Measurements from ENCODE around the gene CDH16.

The CDH16 gene

GRCh38 chr16:66927918-66928649, 9.4 kb upstream of the CDH16 start:
- DNase-seq: no peak

GRCh38 chr16:66926961-66927436, 8.3 kb upstream of the CDH16 start:
- no peak for DNase-seq

GRCh38 chr16:66926171-66926947, 7.7 kb upstream of the CDH16 start:
- DNase-seq: no peak

GRCh38 chr16:66925322-66925840, 6.7 kb upstream of the CDH16 start, which contains the start of gene RRAD:
Gene RRAD (minus strand): TSS chr16:66925535. CDS start chr16:66925179, 356 bp downstream.
- peak in 1 of 2 experiments; percentile 38 for DNase-seq

DNA sequence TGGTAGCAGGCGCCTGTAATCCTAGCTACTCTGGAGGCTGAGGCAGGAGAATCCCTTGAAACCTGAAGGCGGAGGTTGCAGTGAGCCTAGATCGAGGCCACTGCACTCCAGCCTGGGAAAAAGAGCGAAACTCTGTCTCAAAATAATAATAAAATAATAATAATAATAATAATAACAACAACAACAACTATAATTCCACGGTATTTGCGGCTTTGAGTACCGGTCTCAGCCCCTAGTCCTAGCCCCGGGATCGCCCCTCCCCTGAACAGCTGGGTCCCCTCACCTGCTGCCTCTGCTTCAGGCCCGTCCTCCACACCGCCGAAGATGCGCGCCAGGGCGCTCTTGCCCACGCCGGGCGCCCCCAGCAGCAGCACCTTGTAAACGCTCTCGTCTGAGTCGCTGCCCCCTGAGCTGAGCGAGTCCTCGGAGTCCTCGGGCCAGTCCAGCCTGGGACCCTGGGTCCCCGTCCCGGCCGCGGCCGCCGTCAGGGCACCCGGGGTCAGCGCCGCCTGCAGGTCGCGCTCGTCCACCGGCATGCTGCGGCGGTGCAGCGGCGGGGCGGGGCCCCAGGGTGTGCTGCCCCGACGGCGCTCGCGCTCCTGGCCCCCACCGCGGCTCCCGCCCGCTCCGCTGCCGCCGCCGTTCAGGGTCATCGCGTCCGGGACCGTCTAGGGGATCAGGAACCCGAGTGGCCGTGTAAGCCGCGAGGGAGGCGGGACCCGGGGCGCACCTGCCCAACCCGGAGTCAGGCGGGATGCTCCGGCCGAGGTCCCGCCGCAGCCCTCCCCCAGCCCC, 6.0 kb upstream of the CDH16 start:
- DNase-seq: peak in 1 of 2 experiments; percentile 49

- DNase-seq: no peak
These were observed 5.2 kb upstream of the CDH16 start for GRCh38 chr16:66923866-66924265.

DNA sequence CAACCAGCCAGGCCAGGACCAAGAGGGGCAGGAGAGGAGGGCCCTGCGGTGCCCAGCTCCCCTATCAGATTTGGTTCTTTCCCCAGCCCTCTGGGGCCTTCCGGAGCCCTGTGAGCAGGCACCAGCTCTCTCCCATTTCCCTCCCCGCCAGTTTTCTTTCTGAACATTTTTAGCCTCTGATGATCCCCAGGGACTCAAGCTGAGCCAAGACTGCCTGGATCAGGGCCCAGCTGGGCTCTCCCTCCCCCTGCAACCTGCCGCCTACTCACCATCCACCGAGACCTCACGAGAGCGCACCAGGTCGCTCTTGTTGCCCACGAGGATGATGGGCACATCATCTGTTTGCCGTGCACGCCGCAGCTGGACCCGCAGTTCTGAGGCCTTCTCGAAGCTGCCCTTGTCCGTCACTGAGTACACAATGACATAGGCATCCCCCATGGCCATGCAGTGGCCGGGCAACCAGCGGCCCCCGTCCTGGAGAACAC, 4.6 kb upstream of the CDH16 start:
- DNase-seq: no peak

GRCh38 chr16:66921729-66922450, 3.2 kb upstream of the CDH16 start:
- DNase-seq: no peak

GRCh38 chr16:66920924-66921680, 2.4 kb upstream of the CDH16 start:
- no peak for DNase-seq

GRCh38 chr16:66920299-66920590, 1.6 kb upstream of the CDH16 start:
- DNase-seq: no peak

DNA sequence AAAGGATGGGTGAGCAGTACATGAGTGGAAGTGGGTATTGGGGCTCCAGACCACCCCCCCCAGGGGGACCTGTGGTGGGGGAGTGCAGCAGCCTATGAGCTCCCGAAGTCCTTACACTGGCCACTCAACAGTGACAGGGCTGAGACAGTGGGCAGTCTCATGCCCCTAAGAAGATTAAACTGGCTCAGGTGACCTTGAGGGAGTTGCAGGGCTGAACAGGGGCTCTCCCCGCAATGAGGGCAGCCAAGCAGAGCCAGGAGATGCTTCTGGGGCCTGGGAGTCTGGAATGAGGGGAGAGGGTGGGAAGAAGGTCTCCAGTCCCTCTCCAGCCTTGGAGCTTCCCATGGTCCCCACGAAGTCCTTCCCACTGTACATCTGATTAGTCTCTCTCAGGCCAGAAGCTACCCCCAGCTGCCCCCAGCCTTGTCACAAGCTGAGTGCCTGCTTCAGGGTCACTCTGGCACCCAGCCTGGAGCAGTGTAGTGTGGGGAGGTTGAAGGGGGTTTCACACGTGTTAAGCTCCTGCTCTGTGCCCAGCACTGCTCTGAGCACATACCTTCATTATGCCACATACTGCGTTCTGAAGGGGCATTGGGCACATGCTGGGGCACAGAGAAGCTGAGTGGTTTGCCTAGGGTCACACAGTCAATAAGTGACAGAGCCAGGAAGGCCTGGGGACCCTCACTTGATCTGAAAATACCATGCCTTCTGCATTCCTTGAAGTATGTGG, 1.0 kb upstream of the CDH16 start:
- no peak for DNase-seq

- no peak for DNase-seq
These were observed 330 bp downstream of the CDH16 start for GRCh38 chr16:66918355-66918754.

DNA sequence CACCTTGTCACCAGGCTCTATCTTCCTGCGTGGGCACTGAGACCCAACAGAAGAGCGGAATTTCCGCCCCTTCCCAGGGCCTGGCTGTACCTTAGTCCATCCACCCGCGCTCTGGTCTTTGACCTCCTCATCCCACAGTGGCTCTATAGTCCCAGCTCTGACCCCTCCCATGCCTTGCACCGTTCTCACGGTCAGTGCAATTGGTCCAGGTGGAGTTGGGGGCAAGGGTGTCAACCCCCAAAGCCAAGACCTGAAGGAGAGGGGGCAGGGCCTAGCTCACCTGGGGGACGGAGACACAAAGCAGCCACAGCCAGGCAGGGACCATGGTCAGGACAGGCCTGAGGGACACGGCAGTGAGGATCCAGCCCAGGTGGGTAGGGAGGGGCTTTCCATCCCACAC, 944 bp downstream of the CDH16 start:
- DNase-seq: no peak

GRCh38 chr16:66916518-66916917, 2.2 kb downstream of the CDH16 start:
- DNase-seq: no peak

- no peak for DNase-seq
These were observed 3.6 kb downstream of the CDH16 start for GRCh38 chr16:66915041-66915440.

DNA sequence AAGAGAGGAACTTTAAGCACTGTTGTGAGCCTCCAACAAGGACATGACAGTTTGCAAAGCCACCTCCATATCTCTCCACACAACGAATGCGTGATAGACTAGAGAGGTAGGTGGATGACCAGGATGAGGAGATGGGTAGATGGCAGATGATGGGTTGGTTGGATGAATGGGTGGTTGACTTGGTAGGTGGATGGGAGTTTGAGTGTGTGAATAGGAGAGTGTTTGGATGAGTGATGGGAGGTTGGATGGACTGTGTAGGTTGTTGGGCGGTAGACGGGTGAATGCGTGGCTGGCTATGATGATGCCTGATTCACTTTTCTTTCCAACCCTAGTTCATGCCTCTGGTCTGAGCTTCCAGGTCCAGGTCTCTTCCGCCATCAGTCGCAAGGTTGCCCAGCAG, 4.1 kb downstream of the CDH16 start:
- no peak for DNase-seq

DNA sequence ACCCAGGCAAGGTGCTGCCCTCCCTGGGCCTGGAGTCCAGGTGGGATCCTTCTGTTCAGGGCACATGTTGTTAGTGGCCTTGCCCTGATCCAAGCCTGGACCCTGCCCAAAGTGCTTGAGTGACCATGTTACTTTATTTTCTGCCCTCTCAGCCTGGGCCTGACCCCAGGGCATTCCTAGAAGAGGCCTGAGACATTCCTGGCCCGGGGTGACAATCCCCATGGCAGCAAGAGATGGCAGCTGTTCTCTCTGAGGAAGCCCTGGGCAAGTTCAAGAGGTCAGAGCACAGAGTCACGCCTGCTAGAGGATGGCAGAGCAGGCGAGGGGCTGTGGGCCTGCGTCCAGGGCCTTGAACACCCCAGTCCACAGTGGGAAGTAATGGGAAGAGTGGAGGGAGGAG, 5.0 kb downstream of the CDH16 start:
- DNase-seq: no peak

GRCh38 chr16:66913081-66913480, 5.6 kb downstream of the CDH16 start:
- no peak for DNase-seq

DNA sequence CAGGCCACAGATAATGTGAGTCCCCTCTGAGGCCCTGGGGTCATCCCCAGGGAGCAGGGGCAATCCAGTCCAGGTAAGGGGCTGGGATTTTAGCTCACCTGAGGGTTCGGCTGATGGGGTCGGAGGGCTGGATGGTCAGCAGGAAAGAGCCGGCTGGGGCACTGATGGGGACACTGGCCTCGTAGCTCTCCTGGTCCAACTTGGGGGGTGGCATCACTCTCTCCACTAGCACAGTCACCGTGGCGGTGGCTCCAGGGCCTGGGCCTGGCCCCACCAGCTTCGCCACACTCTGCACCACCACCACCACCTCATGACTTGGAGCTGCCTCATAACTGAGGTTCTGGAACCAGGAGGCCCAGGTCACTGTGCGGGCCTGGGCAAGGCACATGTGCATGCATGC, 6.9 kb downstream of the CDH16 start:
- DNase-seq: no peak

GRCh38 chr16:66911112-66911511, 7.6 kb downstream of the CDH16 start:
- DNase-seq: no peak

Data from stimulated activated CD4-positive, alpha-beta T cell treated with anti-CD3 and anti-CD28 coated beads, Interleukin-4, amount 100 ng/mL, for 4 hours (primary cell).